Activated naive CD4-positive, alpha-beta T cell treated with anti-CD3 and anti-CD28 coated beads, Interleukin-2, amount 50 U/mL, for 16 hours (primary cell): ENCODE results near the gene OSBPL3.

Source experiments
- DNase-seq: peaks from one replicate; pipeline ENCODE4 v3.0.0-alpha.2; 2020

The OSBPL3 gene

DNA sequence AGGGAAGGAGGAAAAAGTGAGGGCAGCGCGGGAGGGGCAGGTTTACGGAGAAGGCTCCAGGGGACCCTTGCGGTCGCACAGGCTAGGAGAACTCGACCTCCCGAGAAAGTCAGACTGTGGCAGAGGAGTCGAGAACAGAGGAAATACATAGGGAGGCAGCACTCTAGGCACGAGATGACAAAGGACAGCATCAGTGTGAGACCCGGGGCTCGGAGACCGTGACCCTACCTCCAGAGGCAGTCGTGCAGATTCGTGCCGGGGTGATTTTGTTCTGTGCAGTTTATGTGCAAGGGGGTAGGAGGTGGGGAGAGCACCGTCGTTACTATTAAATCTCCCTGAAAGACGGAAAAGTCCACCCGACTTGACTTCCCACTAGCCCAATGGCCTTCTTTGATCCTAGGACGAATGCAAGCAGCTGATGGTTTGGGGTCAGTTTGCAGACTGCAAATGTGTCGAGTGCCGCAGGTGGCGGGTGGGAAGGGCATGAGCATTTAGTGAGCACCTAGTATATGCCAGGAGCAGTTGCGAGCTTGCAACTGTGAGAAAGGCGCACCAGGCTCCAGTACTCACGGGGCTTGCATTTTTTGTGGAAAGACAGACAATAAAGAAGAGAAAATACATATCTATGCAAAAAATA is 674 bp upstream of the OSBPL3 start:
- peak; percentile 46 for DNase-seq

- peak; percentile 70 for DNase-seq
Observed at GRCh38 chr7:24979470-24979862, 512 bp downstream of the OSBPL3 start.

- DNase-seq: no peak
Observed at GRCh38 chr7:24978843-24979469, 1.0 kb downstream of the OSBPL3 start.

- DNase-seq: no peak
Observed at GRCh38 chr7:24975644-24976260, 4.2 kb downstream of the OSBPL3 start.

DNA sequence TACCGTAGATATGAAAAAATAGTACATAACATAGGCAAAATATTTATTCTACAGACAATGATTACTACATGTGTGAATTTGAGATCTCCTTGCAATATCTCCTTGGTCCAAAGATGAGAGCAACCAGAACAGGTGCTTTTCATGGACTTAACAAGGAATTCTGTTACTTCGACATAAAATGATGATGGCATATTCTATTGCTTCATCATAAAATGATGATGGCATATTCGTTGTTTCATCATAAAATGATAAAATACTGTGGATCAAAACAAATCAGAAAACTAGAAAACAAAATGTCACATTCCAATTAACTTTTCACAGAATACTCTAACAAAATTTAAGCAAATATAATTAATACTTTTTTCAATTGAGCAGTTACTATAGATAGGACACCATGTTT is 4.8 kb downstream of the OSBPL3 start:
- no peak for DNase-seq

- no peak for DNase-seq
Observed at GRCh38 chr7:24974026-24974832, 5.7 kb downstream of the OSBPL3 start.

DNA sequence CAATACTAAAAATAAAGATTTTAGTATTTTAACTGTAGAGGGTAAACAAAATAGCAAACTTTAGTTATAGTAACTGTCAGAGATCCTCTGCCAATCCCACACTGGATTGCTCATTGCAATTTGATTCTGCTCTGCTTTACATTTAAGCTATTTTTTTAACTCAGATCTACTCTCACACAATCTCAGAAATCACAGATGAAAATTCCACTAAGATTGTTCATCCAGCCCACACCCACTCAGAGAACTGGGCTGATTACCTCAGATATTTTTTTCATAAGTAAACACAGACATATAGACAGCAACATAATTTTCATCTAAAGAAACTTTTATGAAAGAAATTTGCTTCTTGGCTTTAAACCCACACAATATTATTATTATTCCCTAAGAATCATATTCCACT is 7.0 kb downstream of the OSBPL3 start:
- no peak for DNase-seq

- no peak for DNase-seq
Observed at GRCh38 chr7:24972166-24972477, 7.9 kb downstream of the OSBPL3 start.

DNA sequence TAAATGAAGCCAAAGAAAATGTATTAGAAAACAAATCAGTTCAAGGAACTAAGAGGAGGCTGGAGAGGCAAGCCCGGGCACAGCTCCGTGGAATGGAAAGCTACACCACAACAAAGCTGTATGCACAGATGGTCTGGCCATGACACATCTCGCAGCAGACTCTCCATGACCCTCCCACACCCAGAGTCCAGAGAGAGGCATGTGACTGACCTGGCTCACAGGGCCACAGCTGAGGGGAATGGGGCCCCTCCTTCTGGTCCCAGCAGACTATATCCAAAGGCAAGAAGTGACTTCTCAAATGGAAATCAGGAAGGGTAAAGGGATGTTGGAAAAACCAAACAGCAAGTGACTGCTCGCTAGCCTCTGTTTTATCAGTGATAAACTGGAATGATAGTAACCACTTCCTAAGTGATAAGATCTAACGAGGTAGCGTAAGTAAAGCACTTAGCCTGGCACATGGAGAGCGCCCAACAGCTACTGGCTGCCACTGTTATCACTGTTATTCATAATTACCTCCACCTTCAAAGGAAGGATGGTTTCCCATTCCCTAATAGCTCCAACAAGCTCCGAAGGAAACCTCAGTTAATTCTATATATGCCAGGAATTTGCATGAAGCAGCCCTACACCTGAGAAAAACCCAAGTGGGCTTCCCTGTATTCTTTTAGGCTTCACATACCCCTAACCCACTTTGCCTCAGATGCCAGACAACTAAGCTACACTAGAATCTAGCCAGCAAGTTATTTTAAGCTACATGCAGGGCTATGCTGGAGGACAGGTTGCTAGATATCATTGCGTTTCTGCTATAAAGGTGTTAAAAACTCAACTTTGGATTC is 8.4 kb downstream of the OSBPL3 start:
- no peak for DNase-seq

DNA sequence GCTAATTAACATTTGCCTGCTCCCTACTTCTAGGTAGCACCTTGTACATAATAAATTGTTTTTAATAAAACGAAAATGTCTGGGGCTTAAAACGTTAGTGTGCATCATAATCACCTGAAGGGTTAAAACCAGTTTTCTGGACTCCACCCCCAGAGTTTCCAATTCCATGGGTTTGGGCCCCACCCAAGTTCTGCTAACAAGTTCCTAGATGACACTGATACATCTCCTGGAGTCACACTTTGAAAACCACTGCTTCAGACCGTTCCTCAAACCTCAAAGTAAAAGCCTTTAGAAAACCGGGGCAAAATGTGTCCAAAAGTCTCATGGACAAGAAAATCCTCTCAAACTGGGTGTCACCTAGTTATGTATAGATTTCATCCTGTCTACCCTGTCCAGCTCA is 9.3 kb downstream of the OSBPL3 start:
- DNase-seq: no peak

- DNase-seq: no peak
Observed at GRCh38 chr7:24968165-24968564, 11.8 kb downstream of the OSBPL3 start.

DNA sequence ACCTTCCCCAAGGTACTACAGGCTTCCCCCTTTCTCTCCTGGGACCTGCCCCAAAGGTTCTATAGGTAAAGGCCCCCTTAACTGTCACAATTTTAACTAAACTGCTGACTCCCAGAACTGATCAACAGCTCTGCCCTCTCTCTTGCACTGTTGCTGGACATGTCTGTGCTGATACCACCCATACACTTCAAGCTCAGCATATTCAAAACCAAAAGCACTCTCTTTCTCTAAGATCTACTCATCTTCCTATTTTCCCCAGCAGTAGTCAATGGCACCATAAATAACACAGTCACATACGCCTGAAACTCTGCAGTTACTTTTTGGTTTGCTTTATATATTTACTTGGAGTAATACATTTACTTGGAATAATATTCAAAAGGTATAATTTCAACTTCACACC is 12.3 kb downstream of the OSBPL3 start:
- no peak for DNase-seq

GRCh38 chr7:24966802-24967201 is 13.2 kb downstream of the OSBPL3 start:
- DNase-seq: no peak

DNA sequence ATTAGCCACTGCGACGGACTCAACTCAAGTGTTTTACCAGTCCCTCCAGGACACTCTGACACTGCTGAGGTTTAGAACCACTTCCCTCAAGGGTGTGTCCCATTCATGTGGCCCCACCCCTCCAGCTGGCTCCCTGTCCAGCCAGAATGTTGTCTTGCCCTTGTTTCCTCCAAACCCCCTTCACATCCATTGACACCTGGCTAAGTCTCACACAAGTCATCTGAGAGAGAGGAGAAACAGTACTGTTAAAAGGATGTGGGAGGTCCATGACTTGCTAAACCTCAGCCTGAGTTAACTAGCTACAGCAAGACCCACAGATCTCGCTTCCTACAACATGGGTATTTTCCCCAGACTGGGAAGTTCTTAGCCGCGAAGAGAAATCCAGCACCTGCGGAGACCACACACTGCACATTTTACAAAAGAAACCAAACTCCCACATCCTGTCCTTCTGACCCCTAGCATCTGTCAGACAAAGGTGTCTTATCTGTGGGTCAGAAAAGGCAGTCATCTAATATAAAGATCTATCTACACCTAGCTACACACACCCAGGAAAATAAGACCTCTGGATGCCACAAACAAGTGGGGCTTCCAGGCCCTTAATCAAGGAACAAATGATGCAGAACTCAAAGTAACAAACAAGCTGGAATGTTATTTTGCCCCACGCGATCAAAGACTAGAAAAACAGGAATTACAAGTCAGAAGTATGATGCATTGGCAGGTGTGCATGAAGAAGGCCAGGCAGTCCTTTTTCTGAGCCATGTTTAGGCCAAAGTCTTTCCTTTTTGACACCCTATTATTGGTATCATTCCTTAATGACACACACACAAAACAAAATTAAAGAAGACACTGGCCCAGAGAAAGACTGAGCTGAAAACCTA is 13.9 kb downstream of the OSBPL3 start:
- DNase-seq: no peak

- DNase-seq: no peak
Observed at GRCh38 chr7:24964191-24964590, 15.8 kb downstream of the OSBPL3 start.

DNA sequence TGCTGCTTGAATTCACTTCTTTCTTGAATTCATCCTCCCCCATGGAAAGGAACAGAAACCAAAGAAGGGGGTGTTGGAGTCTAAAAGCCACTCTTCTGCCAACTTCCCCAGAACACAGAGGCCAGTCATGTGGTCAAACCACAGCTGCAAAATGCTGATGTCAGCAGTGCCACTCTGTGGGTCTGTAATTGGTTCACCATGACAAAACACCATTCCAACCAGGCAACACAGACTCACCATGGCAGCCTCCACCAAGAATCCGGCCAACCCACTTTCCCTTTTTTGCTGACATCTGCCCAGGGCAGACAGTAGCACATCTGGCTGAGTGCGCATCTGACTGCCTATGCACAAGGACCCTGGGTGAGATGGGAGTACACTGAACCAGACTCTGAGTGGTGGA is 16.8 kb downstream of the OSBPL3 start:
- no peak for DNase-seq

DNA sequence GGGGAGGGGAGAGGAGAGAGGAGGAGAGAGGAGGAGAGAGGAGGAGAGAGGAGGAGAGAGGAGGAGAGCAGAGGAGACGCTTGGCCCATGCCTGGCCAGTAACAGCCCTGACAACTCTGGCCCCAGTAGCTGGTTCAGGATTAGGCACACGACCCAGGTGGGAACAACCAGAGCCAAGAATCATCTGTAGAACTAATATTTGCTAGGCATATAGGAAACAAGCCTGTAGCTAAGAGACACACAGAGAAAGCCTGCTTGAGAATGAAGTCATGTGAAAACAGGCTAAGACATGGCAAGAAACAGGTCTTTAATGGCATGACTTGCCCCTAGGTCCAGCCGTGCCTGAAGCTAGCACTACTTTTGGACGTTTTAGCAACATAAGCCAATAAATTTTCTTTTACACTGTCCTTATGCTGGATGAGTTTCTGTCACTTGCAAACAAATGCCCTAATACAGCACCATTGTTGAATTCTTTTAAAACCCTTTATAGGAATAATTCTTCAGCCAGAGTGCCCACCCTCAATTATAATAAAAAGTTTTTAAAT is 17.5 kb downstream of the OSBPL3 start:
- DNase-seq: no peak

GRCh38 chr7:24959735-24960485 is 20.1 kb downstream of the OSBPL3 start:
- no peak for DNase-seq

- DNase-seq: no peak
Observed at GRCh38 chr7:24958399-24958798, 21.6 kb downstream of the OSBPL3 start.

GRCh38 chr7:24956021-24956420 is 24.0 kb downstream of the OSBPL3 start:
- DNase-seq: no peak

- DNase-seq: no peak
Observed at GRCh38 chr7:24955313-24955712, 24.7 kb downstream of the OSBPL3 start.
